IPS-NIHi7 (cell line): Measurements from ENCODE around the gene WDR91.

Experiments used
- DNase-seq: peaks from one replicate; pipeline ENCODE4 v3.0.0; 2012; ENCODE audit warnings: mixed read lengths; ENCODE audit errors: extremely low spot score

WDR91 gene

DNA sequence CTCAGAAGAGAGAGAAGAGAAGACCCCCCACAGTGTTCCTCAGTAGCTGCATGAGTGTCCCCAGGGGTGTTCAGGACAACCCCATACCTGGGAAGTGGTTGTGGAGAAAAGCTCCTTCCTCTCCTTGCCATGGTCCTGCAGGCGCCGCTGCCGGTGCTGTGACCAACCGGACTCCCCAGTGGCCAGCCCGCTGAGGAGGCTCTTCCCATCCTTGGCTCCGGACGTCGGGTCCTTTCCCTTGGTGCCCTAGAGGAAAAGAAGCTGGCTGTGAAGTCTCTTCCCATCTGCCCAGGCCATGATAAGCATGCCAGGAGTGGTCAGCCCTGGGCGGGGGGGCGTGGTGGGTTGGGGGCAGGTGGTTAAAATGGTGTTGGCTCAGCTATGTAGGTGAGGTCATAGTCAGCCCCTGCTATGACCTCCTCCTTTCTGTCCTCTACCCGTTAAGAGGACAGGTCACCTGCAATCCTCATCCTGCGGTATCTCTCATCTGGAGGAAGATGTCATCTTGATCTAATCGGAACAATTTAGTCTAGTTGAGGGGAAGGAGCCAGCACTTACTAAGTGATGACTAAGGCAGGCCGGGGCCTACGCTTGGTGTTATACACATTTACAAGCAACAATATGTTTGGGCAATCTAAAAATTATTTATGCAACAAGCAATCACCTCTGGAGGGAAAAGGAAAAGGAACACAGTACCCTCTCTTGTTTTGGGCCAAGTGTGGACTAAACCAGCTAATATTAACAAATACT is 13.2 kb downstream of the WDR91 start:
- no peak for DNase-seq

DNA sequence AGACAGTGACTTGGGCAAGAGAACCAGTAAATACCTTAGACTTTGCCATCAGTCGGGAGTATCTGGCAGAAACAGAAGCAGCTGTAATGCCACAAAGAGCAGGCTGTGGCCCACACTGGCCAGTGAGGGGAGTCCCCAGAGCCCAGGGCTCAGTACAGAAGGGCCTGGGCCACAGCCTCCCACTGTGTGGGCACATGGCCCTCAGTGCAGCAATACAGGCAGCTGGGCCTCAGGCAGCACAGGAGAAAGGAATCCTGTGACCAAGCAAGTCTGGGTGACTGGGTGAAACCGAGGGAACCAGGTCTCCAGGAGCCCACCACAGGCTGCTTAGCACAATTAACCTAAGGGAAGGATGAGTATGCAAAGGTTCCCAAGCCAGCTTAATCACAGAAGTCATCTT is 14.0 kb downstream of the WDR91 start:
- DNase-seq = no peak

DNA sequence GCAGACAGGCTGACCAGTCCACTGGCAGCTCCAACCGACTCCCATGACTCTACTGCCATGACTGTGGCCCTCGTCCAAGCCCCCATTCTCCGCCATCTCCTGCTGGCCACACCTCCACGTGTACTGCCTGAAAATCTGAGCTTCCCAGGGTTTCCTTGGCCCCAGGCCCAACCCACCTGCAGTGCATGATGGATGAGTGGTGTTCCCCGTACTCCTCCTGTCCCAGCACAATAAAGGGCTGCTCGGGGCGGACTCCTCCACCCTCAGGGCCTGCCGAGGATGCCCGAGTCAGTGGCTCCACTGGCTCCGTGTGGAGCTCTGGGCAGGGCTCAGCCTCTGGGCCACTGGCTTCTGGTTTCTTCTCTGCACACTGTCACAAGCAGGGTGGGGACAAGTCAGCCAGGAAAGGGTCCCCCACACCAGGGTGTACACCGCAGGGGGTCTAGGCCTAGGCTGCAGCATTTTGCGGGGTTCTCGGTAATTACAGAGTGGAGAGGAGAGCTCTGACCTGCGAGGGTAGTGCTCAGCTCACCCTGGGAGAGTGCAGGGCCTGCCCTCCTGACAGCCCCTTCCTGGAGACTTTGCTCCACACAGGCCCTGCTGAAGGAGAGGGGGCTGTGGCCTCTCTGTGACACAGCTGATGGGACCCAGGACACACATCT is 15.2 kb downstream of the WDR91 start:
- DNase-seq = no peak

DNA sequence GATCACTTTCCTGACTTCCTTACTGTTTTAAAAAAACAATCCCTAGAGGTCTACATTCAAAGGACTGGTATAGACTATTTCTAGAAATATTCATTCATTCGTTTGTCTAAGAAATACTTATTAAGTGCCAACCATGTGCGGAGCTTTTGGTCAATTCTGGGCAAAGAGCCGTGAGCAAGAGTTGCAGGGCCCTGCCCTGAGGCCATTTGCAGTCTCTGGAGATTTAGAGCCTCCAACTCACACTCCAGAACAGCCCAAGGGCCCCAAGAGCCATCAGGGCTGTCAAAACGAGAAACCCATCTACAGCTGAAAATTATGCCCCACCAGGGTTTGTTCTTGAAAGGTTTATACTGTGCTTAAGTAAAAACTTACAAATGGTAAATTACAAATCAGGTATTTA is 16.2 kb downstream of the WDR91 start:
- no peak for DNase-seq

DNA sequence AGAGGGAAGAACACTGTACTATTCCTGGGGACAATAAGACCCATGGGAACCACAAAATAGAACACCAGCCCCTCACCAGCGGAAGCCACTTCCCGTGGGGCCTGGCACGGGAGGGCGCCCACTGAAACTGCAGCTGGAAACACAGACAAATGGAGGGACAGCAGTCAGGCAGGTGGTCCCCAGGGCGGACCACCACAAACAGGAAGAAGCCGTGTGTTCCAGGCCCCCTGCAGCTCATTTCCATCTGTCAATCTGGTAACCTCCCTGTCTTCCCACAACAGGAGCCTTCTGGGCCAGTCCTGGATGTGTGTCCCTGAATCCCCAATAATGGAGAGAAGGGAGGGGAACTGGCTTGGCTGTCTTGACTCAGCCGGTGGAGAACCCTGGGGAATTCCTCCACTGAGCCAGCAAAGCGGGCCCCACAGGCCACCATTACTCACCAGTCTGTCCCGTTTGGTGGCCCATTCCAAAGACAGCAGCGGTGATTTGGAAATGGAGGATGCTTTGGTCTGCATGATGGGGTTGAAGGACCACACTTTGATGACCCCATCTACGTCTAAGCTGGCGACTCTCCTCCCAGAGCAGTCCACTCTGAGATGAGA is 16.7 kb downstream of the WDR91 start:
- DNase-seq = no peak

DNA sequence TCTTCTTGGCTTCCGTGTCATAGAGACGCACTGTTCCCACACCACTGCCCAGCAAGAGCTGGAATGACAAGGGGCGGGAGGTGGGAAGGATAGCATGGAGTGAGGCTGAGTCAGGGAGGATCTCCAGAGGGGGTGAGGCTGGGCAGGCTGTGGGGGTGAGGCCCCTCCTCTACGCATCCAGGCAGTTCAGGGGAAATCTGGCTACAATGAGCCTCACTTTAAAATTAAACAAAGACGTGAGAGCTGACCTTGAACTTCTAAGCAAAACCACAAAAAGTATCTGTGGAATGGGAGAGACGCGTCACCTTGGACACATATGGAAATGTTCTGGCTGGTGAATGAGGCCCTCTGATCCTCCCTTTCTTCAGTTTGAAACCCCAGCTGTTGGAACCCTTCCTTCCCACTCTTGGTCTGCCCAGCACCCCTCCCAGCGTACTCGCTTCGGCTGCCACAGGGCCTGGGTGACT is 17.7 kb downstream of the WDR91 start:
- no peak for DNase-seq

DNA sequence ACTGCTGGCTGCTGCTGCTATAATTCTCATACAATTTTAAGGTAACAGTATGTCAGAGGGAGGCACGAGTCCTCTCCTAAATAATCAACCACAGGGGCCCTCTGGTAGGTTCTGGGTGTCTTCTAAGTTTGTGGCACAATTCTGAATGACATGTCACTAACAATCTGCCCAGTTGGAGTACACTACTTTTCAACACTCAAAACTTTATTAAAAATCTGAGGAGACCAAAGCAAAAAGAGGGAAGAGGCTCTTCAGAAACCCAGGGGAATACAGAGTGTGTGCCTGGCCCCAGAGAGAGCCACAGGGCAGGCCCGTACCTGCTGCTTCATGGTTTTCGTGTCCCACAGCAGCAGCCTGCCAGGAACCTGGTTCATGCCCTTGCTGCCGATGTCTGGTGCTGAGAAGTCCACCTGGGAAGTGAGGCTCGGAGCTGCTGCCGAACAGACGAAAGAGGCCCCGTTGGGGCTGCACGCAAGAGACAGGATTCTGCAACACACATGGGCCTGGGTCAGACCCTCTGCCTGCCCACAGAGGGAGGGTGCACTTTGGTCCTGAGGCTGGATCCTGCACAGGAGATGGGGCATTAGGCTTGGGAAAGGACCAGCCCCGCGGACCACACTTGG is 18.3 kb downstream of the WDR91 start:
- DNase-seq = no peak

DNA sequence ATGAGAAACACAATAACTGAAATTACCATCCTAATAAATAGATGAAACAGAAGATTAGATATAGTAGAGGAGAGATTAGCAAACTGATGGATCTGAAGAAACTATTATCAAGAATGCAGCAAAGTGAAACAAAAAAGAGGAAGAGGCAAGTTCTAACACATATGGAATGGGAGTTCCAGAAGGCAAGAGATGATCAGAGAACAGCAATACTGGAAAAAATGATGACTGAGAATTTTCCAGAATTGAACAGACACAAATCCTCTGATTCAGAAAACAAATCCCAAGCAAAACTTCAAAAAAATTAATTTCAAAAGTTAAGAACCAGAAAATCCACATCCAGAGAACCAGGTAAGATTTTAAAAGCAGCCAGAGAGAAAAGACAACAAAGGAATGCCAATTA is 20.6 kb downstream of the WDR91 start:
- DNase-seq = no peak

DNA sequence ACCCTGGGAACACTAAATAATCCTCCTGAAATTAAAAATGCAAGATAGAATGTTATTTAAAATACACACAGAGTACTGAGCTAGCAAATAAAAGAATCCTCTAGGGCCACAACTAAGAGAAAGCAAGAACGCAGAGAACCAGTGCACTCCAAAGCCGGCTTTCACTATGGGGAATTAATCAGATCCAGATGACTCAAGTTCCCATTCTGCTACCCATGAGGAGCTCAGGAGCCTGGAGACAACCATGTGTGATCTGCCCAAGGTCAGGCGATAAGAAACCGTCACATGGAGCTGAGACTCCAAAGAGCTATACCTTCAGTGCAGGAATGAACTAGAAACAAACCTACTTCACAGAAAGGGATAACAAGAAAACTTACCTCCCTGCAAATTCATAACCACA is 21.4 kb downstream of the WDR91 start:
- DNase-seq = no peak

DNA sequence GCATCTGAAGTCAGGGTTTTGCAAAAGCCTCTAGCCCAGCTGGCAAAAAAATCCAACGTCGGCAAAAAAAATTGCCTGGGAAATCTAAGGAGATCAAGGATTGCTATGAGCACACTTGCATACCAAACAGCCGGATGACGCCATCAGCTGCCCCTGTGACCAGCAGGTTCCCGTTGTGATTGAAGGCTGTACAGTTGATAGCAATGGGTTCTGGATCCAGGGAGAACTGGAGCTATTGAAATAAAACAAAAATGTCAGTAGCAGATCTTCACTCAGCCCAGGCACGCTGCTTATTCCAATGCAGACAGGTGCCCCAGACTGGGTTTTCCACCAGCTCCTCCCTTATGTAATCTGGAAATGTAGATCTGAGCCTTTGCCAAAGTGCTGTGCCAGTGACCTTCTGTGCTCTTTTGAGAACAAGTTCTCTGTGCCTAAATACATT is 22.1 kb downstream of the WDR91 start:
- DNase-seq = no peak

DNA sequence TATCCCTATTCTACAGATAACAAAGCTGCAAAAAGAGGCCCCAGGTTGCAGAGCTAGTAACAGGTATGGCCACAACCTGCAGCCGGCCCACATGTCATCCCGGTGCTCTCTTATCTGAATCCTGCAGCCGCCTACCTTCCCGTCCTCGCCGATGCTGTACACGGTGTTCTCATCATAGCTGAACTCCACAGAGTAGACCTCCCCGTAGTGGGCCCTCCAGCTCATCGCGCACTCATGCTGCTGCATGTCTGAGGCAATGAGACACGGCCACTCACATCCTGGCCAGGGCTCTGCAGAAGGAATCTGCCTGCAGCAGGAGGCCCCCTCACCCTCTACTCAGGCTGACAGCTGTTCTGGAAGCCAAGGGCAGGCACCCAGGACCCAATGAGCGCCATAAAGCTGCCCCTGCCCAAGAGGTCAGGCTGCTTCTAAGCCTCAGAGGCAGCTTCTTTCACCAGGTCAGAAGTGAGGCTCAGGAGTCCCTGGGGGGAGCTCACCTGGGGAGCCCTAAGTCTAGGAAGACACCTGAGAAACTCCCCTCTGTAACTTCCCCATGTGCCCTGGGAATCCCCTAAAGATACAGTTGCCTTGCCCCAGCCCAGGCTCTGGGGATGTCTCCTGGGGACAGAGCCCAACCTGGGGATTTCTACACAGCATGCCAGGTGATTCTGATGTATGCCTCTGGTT is 22.9 kb downstream of the WDR91 start:
- no peak for DNase-seq

DNA sequence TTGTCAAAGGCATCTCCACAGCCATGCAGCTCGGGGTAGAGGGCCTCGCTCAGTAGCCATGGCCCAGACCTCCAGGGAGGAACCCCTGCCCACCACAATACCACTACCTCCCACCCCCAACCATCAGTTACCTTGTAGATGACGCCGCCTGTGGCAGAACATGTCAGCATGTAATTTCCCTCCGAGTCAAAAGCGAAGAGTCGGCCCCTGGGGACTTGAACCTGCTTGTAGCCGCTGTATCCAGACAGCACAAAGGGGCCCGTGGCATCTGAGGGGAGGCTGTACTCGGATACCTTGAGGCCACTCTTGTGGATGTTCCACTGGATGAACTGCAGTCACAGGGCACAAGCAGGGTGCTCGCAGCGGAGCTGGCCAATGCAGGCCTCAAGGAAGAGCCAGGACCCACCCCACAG is 24.5 kb downstream of the WDR91 start:
- no peak for DNase-seq

DNA sequence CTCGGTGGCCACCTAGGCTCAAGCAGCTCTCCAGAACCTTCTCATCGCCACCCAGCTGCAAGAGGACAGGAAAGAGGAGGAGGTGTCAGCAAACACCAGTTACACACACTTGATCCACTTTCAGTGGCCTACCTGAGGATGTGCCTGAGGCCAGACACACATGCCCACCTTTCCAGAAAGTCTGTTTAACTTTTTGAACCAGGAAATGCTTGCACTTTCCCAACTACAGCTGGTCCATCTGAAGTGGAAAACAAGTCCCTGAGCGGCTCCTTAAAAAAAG is 25.1 kb downstream of the WDR91 start:
- DNase-seq = no peak

DNA sequence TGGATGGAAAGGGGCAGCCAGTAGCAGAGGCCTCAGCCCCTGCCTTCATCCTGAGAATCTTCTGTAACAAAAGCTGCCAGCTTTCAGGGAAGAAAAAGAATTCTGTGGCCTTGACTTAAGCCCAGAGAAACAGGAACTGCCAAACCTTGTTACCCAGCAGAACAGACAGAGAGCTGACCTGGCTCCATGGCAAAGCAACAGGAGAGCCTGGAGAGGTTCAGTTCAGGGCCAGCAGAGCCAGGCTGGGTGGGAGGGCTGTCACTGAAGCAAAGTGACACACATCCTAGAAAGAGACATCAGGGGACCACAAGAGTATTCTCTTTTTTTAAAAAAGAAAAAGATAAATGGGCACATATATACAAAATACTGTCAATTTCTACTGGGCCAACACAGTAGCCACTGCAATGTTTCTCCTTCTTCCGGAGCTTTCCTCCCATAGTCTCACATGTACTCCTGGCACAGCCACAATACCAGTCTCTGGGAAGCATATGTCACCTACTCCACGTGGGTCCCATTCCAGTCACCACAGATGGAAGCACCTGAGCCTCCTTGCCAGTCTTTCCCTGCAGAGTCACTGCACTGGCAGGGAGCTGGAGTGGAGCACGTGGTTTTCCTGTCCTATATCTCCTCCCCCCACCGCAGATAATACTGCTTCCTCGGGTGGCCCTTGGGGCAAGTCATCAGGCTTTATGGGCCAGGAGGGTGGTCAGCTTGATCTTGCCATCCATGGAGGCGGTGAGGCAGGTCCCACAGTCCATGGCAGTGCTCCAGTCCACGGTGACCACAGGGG is 25.7 kb downstream of the WDR91 start:
- DNase-seq = no peak

DNA sequence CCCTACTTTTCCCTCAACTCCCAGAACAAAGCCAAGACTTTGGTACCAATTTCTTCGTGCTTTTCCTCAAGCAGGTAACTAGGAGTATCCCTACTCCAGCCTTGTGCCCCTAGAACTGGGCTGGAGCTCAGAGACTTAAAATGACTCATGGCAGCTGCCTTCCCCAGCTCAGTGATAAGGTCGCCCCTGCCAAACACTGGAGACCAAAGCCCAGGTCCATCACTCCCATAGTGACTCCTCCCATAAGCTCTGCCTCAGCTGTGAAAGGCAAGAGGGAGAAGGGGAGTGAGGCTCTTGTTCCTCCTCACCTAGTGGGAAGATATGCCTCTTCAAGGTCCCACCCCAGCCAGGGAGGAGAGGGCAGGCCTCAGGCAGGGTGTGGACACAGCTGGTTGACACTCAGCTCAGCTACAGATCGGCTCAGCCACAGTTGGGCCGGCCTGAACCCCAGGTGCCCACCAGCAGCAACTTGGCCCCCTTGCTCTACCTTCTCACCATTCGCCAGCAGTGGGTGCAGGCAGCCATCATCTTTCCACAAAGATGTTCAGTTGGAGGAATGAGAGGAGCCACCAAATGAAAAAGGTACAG is 27.0 kb downstream of the WDR91 start:
- DNase-seq = no peak

DNA sequence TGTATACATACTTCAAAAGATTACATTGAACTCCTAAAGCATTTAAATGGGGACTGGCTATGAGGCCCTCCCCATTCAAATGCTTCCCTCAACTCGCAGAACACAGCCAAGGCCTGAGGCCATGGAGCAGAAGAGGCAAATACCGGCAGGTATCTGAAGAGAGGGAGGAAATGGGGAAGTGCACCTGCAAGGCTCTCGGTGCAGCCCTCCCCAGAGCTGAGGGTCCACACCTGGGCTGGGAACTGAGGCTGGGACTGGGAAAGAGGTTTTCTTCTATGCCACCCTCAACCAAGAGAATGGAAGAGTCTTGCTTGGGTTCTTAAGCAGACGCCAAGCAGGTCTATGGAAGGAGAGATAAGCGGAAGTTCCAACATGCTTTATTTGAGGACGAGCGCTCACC is 27.8 kb downstream of the WDR91 start:
- DNase-seq = no peak

DNA sequence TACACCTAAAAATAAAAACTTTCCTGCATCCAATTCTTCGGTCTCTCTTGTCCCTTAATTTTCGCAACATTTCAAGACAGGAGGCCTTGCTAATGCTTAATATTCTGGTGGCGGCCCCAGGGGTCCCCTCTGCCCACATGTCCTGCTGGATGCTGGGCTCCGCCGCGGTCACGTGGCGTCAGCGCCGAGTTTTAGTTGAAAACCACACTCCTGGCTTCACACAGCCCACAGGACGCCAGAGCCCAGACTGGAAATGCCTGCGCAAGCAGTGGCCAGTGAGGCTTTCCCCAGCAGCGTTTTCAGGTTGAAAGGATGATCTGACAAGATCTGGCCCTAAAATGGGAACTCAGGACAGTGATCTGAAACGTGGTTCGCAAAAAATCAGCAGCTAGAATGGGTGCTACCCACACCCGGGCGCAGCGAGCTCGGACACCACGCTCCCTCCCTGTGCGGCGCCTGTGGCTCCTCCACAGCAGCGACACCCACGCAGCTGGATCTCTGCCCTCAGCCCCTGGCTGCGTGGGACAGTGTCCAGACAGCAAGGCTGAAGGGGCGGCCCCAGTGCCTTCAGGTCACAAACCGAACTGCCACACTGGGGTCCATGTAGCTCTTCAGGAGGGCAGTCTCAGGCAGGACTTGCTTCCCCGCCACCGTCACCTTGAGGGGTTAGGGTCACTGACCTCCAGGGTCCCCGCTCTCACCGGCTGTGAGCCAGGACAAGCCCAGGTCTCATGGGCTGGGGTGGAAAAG is 29.2 kb downstream of the WDR91 start:
- DNase-seq = no peak

DNA sequence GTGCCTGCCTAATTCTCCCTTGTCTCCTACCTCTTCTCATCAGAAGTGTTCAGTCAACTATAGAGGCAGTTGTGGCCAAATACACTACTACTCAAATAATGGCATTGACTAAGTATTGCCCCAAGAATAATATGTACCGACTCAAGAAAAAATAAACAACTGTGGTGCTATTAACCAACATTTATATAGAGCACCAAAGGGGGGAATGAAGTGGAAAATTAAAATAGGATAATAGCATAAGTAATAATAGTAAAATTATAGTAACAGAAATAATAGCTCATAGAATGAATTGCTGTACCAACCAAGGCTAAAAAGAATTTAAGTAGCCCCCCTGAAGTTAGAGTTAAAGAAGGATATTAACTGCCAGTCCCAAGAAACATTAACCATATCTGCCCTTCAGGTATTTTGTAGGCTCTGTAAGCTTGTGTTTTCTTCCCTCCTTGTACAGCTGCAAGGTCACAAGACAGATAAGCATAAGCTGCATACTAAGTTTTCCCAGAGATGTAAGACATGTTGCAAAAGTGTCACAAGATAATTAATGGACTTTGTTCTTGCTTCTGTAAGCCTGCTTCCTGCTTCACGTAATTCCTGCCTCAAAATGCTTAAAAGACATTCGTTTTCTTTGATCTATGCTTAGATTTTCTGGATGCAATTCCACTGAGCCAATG is 29.9 kb downstream of the WDR91 start:
- DNase-seq = no peak

DNA sequence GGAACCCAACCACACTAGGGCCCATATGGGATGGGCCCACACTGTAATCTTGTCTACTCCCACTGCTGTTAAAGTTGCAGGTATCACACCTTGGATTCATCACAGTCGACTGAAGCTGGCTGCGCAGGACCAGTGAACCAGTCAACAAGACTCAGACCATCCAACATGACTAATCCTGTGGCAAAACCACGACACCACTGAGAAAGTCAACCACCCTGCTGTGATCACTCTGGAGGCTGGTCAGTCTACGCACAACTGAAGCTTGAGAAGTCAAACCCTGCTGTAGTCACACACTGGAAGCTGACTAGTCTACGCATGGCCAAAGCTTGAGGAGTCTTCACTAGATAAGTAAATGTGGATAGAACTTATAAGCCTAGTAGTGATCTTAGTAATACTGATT is 31.2 kb downstream of the WDR91 start:
- DNase-seq = no peak
